Coronary artery (tissue), 2 donors: ENCODE measurements around the gene STOM.

Experiments used
- DNase-seq: peaks from one replicate; pipeline ENCODE4 v3.0.0-alpha.2; 2017; ENCODE audit warnings: low spot score
- H3K27ac ChIP-seq, 2 donors: fragments of 200-600 bp; sonication (generic); one replicate each; pipeline ENCODE4 v1.5.1; 2016 to 2019
- H3K4me3 ChIP-seq: fragments of 200-600 bp; sonication (generic); 2 replicates; pipeline ENCODE4 v1.5.1; 2016; ENCODE audit warnings: mild to moderate bottlenecking, moderate library complexity
- TF ChIP-seq, protein P1 (sequence below): fragments of 200-600 bp; sonication (generic); IDR thresholded peaks from one replicate; pipeline ENCODE4 v1.5.1; 2019; ENCODE audit warnings: antibody characterized with exemption

Gene STOM

DNA sequence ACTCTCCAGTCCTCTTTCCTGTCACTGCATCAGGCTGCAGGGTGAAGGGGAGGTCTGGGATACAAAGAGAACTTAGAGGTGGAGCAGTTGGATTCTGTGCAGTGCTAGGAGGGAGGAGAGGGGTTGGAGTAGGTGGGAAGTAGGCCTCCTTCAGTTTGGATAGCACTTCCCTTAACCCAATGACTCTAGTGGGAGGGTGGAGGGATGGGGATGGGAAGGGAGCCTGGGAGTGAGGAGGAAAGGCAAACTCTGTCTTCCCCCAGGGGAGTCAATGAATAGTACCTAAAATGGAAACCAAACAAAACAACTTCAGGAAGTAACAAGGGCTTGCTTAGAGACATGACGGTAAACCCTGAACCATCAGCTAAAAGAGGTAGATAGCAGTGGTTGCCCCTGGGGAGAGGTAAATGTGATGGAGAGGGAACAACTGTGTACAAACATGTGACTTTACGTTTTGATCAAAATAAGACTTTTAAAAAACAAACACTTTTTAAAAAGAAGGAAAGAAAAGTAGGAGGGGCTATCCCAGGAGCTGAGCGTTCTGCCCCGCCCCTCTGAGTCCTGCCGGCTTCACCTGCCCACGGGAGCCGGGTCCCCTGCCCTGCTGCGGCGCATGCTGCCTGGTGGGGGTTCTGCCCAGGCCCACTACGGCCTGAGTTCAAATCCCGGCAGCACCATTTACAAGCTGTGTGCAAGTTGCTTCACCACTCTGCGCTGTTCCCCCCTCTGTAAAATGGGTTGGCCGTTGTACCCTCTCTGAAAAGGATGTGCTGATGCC lies 71.2 kb downstream of the STOM start:
- peak; percentile 80 for DNase-seq
- Histone ChIP-seq H3K27ac (peak overlapping the region; percentile 88 to 97), H3K4me3 (peak overlapping the region; percentile 75)
- TF ChIP-seq, protein P1, sequence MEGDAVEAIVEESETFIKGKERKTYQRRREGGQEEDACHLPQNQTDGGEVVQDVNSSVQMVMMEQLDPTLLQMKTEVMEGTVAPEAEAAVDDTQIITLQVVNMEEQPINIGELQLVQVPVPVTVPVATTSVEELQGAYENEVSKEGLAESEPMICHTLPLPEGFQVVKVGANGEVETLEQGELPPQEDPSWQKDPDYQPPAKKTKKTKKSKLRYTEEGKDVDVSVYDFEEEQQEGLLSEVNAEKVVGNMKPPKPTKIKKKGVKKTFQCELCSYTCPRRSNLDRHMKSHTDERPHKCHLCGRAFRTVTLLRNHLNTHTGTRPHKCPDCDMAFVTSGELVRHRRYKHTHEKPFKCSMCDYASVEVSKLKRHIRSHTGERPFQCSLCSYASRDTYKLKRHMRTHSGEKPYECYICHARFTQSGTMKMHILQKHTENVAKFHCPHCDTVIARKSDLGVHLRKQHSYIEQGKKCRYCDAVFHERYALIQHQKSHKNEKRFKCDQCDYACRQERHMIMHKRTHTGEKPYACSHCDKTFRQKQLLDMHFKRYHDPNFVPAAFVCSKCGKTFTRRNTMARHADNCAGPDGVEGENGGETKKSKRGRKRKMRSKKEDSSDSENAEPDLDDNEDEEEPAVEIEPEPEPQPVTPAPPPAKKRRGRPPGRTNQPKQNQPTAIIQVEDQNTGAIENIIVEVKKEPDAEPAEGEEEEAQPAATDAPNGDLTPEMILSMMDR = no peak

DNA sequence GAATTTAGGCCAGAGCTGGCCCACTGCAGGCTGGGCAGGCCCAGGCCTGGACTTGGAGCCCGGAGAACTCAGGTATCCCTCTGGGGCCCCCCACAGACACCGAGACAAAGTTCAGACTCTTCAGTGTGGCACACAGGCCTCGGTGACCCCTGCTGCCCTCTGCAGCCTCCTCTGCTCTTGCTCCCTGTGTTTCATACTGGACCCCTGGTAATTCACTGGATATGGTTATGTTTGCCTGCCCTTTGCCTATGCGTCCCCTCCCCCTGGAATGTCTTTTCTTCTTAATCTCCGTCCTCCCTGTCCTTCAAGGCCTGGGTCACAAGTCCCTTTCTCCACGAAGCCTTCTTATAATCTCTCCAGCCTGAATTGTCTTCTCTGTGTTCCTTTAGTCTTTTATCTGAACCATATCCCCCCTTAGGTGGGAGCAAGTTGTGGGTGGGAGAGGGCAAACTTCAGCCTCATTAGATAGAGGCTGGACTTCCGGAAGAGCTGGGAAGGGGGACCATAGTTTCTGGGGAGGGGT lies 72.0 kb downstream of the STOM start:
- H3K27ac ChIP-seq = peak overlapping the region; percentile 88 to 97
- TF ChIP-seq, protein P1 = no peak
- DNase-seq = peak; percentile 68

DNA sequence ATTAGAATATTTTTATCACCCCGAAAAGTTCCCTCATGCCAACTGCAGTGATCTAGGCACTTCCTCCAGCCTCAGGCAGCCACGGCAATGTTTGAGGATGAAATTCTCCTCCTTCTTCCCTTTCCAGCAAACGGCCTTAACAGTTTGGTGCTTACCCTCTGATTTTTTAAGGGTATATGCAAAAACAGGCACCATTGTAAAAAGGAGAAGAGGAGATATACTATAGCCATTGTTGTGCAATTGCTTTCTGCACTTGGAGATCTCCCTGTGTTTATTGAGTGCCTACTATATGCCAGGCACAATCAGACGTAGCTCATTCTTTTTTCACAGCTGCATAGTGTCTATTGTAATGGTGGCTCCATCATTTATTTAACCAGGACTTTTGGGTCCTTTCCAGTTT lies 72.7 kb downstream of the STOM start:
- H3K27ac ChIP-seq = peak overlapping the region; percentile 89 to 97

More for the DNA sequence above, 72.0 kb downstream of the STOM start:
- peak overlapping the region; percentile 75 for H3K4me3 ChIP-seq

DNA sequence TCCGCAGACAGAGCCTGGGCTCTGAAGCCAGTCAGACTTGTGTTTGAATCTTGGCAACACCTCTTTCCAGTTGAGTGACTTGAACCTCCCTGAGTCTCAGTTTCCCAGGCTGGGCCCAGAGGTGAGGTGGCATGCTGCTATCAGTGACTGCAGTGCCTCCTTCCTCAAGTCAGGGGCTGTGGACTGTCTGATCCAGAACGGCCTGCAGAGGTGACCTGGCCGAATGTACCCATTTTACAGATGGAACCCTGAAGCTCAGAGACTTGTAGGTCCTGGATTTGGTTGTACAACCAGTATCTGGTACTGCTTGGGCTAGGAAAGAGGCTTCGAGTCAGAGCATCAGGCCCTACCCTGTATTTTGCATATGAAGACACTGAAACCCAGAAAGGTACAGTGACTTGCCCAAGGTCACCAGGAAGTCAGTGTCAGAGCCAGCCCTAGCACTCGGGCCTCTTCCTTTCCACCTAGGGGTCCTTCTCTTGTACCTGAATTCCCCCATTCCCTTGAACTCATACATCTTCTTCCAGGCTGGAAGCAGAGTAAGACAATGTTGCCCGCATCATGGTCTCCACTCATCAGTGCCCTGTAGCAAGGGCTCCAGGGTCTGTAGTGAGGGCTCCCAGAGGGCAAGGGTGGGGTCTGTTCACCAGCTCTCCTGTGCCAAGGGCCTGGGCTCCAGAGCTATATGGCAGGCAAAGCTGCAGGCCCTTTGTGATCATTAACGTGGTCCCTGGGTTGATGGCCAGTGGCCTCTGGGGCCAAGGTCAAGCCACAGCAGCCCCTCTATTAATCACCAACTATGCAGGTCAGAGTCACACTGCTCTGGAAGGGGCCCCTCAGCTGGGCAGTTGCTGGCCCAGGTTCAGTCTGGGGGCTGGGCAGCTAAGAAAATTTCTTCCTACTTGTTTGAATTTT lies 73.6 kb downstream of the STOM start:
- Histone ChIP-seq H3K27ac (peak overlapping the region; percentile 89 to 97), H3K4me3 (peak overlapping the region; percentile 22)
- DNase-seq = peak; percentile 71
- TF ChIP-seq, protein P1 = no peak

More for the DNA sequence above, 72.7 kb downstream of the STOM start:
- no peak overlapping the region for H3K4me3 ChIP-seq
- TF ChIP-seq, protein P1 = no peak
- no peak for DNase-seq

DNA sequence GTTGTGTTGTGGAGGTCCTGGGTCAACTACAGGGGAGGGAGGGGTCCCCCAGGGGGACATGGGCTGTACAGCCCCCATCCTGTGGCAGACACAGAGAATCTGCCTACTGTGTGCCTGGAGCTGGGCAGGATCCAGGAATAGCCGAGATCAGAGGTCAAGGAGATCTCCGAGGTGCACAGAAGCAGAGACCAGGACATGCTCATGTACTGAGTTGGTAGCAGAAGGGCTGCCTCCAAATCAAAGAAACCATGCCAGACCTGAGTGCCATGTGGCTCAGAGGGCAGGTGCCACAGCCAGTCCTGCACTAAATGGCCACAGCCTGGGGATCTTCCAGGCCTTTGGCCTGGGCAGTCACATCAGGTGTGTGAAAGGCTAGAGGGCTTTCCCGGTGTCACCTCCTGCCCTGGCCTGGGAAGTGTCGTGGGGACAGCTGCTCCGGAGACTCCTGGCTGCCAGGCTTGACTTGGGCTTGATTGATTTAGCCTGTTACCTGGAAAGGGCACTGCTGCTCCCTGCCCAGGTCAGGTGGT lies 74.3 kb downstream of the STOM start:
- peak overlapping the region; percentile 89 to 97 for H3K27ac ChIP-seq
- TF ChIP-seq, protein P1 = no peak
- DNase-seq = no peak
- H3K4me3 ChIP-seq = peak overlapping the region; percentile 22

DNA sequence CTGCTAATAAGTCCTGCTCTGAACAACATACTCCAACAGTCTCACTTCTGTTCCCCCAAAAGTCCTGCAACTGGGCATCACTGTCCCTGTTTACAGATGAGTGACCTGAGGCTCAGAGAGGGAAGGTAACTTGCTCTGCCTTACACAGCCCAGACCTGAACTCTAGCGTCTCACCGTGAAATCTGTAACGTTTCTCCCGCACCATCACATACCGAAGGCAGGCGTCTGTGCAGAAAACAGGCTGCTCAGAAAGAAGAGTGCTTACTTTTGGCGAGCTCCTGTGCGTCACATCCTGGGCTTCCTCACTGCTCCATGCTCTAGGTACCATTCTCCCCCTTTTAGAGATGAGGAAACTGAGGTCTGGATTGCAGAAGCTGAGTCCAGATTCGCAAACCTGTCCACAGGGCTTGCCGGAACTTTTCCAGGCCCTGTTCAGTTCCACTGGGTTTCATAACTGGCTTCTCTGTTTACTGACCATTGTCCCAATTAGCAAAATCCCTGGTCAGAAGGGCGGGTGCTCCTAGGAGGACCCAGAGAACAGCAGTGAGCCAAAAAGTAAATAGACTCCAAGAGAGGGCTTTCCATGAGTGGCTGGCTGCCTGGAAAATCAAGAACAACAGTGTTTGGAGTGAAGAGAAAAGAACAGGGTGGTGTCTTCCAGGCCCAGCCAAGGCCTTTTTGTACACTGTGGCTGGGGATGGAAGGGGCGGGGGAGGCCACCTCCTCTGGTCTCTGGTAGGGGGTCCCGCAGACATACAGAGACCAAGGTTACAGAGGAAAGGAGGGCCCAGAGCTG lies 75.0 kb downstream of the STOM start:
- peak; percentile 84 for DNase-seq
- TF ChIP-seq, protein P1 = no peak
- Histone ChIP-seq H3K4me3 (peak overlapping the region; percentile 37), H3K27ac (peak overlapping the region; percentile 89 to 97)
